GM21528 (cell line): ENCODE results near the gene SNAPIN.

Experiments
- ATAC-seq: cut with Tn5 transposase; IDR thresholded peaks from one replicate; pipeline ENCODE4 v1.9.1; 2021; ENCODE audit warnings: mild to moderate bottlenecking, moderate library complexity; ENCODE audit not compliant: unreplicated experiment, low FRiP score

The SNAPIN gene

DNA sequence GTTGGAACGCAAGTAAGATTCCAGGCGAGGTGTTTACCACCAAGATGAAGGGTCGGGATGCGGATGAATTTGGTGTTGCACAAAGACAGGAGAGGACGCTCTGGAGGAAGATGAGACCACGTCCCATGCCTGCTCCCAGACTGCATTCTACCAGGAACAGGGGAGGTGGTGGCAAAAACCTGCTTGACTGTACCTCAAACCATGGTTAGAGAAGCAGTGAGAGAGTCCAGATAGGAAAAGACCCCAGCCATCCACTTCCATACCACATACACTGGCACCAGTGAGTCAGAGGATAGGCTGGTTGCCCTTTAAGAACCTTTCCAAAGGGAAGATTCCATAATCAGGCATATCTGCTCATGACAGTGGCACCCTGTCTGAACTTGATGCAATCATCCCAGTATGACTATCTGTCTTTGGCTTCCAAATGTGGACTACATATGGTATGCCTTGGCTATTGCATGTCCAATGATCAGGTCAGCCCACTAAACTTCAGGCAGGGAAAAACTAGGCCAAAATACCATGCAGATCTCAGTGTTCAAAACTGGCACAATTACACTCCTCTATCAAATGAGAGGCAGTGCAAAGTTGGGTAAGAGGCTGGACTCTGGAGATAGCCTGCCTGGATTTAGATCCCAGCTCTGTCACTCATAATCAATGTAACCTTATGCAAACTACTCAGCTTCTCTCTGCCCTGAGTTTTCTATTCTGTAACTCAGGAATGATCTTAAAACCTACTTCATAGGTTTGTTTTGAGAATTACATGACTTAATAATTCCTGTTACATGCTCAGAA, 40.6 kb downstream of the SNAPIN start:
- no peak for ATAC-seq

GRCh38 chr1:153699768-153700167, 41.3 kb downstream of the SNAPIN start:
- no peak for ATAC-seq

DNA sequence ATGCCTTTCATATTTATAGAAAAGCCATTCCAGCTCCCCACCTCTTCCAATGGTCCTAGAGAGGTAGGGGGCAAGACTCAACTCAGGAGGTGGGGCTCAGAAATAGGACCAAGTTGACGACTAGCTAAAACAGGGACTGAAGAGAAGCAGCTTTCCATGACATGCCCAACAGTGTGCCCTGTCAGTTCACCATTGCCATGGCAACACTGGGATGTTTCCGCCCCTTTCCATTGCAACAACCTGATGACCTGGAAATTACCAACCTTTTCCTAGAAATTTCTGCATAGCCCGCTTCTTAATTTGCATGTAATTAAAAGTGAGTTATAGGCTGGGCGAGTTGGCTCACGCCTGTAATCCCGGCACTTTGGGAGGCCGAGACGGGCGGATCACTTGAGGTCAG, 47.0 kb downstream of the SNAPIN start:
- ATAC-seq: no peak

GRCh38 chr1:153711026-153711425, 52.5 kb downstream of the SNAPIN start:
- no peak for ATAC-seq
